ENCODE data around the gene UBE2G1. TPM values are rescaled to one million over a fixed set of nuclear protein-coding genes. Genes with fewer than 3 reads are reported as not detected.

Gene UBE2G1
- polyA plus RNA-seq, 2 of the 4 experiments (the other 2 are of a cell fraction): 86.2 to 117 TPM

GRCh38 chr17:4333041-4333440 lies 33.4 kb downstream of the UBE2G1 start:
- Histone ChIP-seq H3K9me3 (no peaks in the 10 kb centered on the region), H3K4me1 (peaks cover 80% of the 10 kb centered on the region), H3K4me3 (no peak overlapping the region), H3K4me2 (peak overlapping the region; percentile 57), H3K27ac (peak overlapping the region in 1 of 2 experiments; percentile 56; a peak in 2 of 6 replicates)
- CTCF ChIA-PET: interaction anchor here (1.1 to 2.8 kb wide), 5 partner anchors 10 to 34 kb away, joined by 3 to 22 read pairs (median 6); no protein-coding TSS in a partner anchor
- DNase-seq (ENCODE audit: low read depth in 1 of 2, low spot score in 1 of 2): no peak
- FAIRE-seq: no peak
- POLR2A ChIA-PET: interaction anchor here (1.1 kb wide), 1 partner anchor 46 kb away, joined by 3 read pairs; no protein-coding TSS in a partner anchor
- 79% methylated on average over 9 of the region's 9 CpGs for WGBS (ENCODE audit: missing lambda C conversion rate)
- TF ChIP-seq KDM1A (IDR thresholded peaks at IDR 0.05; ENCODE audit: low read depth): no peak
- no peak for TF ChIP-seq TFCP2L1 (CRISPR knock-in tag; IDR thresholded peaks at IDR 0.05)
- TF ChIP-seq E2F6 (IDR thresholded peaks at IDR 0.05; ENCODE audit: borderline replicate concordance, low read depth): no peak
- TF ChIP-seq MAZ (IDR thresholded peaks at IDR 0.05; ENCODE audit: borderline replicate concordance, low read depth, low read length): no peak
- no peak for TF ChIP-seq RNF2 (IDR thresholded peaks at IDR 0.05; ENCODE audit: borderline replicate concordance, low read depth)
- no peak for TF ChIP-seq USF2 (IDR thresholded peaks at IDR 0.05)
- no peak for TF ChIP-seq MAX (IDR thresholded peaks at IDR 0.05)
- TF ChIP-seq NPAS2 (CRISPR knock-in tag; IDR thresholded peaks at IDR 0.05; ENCODE audit: borderline replicate concordance): no peak
- TF ChIP-seq POLR2A (IDR thresholded peaks at IDR 0.05; ENCODE audit: low read length): no peak
- TF ChIP-seq CEBPB (IDR thresholded peaks at IDR 0.05): no peak
- TF ChIP-seq HEYL (CRISPR knock-in tag; IDR thresholded peaks at IDR 0.05): no peak
- TF ChIP-seq GATA3 (IDR thresholded peaks at IDR 0.05; ENCODE audit: borderline replicate concordance): no peak
- TF ChIP-seq ZSCAN20 (CRISPR knock-in tag; IDR thresholded peaks at IDR 0.05): no peak
- no peak for TF ChIP-seq MYC (IDR thresholded peaks at IDR 0.05; ENCODE audit: borderline replicate concordance, low read length)
- no peak for TF ChIP-seq CHD4 (IDR thresholded peaks at IDR 0.05; ENCODE audit: borderline replicate concordance)
- no peak for TF ChIP-seq TP53 (CRISPR knock-in tag; IDR thresholded peaks at IDR 0.05)
- ATAC-seq: no peak

GRCh38 chr17:4332296-4332970 lies 34.0 kb downstream of the UBE2G1 start:
- H3K9me3 ChIP-seq: no peaks in the 10 kb centered on the region
- WGBS (ENCODE audit: missing lambda C conversion rate): 52% methylated on average over 6 of the region's 6 CpGs
- ChIA-PET CTCF (interaction anchor here (0.7 to 2.8 kb wide), 8 partner anchors 11 to 81 kb away, joined by 3 to 22 read pairs (median 3); no protein-coding TSS in a partner anchor), POLR2A (interaction anchor here (1.1 kb wide), 1 partner anchor 45 kb away, joined by 3 read pairs; no protein-coding TSS in a partner anchor)
- no peak for TF ChIP-seq RAD21 (conservative IDR thresholded peaks at IDR 0.05 in 1 of 2, IDR thresholded peaks at IDR 0.05 in 1 of 2)
- TF ChIP-seq FOSL2 (IDR thresholded peaks at IDR 0.05): no peak
- peak; percentile 27; the same call in 1 of the 2 replicates for TF ChIP-seq FOSL2 (CRISPR knock-in tag; IDR thresholded peaks at IDR 0.05)
- no peak for FAIRE-seq
- peak overlapping the region in 1 of 2 experiments; percentile 56; a peak in 3 of 6 replicates for H3K27ac ChIP-seq
- H3K4me1 ChIP-seq: peaks cover 86% of the 10 kb centered on the region
- H3K4me2 ChIP-seq: peak overlapping the region; percentile 57
- H3K4me3 ChIP-seq: no peak overlapping the region
- ATAC-seq: peak; percentile 62 to 63
- no peak for DNase-seq (ENCODE audit: low read depth in 1 of 2, low spot score in 1 of 2)

- POLR2A ChIA-PET: no interaction called here
- CTCF ChIA-PET: interaction anchor here (0.7 to 2.8 kb wide), 5 partner anchors 12 to 81 kb away, joined by 3 to 22 read pairs (median 3); no protein-coding TSS in a partner anchor
- Histone ChIP-seq H3K4me3 (no peak overlapping the region), H3K4me2 (peak overlapping the region; percentile 57; the same call in 1 of the 3 replicates), H3K4me1 (peaks cover 86% of the 10 kb centered on the region), H3K9me3 (no peaks in the 10 kb centered on the region), H3K27ac (peak overlapping the region in 1 of 2 experiments; percentile 0; a peak in 1 of 6 replicates)
- TF ChIP-seq E2F6 (IDR thresholded peaks at IDR 0.05; ENCODE audit: borderline replicate concordance, low read depth) (no peak), FOXS1 (CRISPR knock-in tag; IDR thresholded peaks at IDR 0.05) (no peak), JUNB (IDR thresholded peaks at IDR 0.05) (no peak), HOXA7 (CRISPR knock-in tag; IDR thresholded peaks at IDR 0.05) (no peak), HEYL (CRISPR knock-in tag; IDR thresholded peaks at IDR 0.05) (no peak), HMGXB4 (CRISPR knock-in tag; IDR thresholded peaks at IDR 0.05; ENCODE audit: borderline replicate concordance) (no peak), MAZ (IDR thresholded peaks at IDR 0.05; ENCODE audit: borderline replicate concordance, low read depth, low read length) (no peak), KDM5A (IDR thresholded peaks at IDR 0.05) (no peak), CHD2 (IDR thresholded peaks at IDR 0.05; ENCODE audit: low read length, partially characterized antibody) (no peak), ZNF302 (CRISPR knock-in tag; IDR thresholded peaks at IDR 0.05) (no peak), GATA3 (IDR thresholded peaks at IDR 0.05; ENCODE audit: borderline replicate concordance) (no peak)
- FAIRE-seq (no peak), DNase-seq (ENCODE audit: low read depth in 1 of 2, low spot score in 1 of 2) (no peak), ATAC-seq (no peak)
- 87% methylated on average over 7 of the region's 7 CpGs for WGBS (ENCODE audit: missing lambda C conversion rate)
Observed at GRCh38 chr17:4331614-4332013, 34.9 kb downstream of the UBE2G1 start.
